GM23338 (cell line): Measurements from ENCODE around the gene IL24.

Experiments used
- CREB1 ChIP-seq: fragments of 250-450 bp; sonication (Bioruptor Pico); IDR thresholded peaks from 2 replicates; pipeline ENCODE4 v1.5.0; 2020; ENCODE audit warnings: low read depth, mild to moderate bottlenecking, moderate library complexity
- CTCF ChIP-seq, 2 experiments: fragments of 200-600 bp in 1 of 2; sonication (generic) in 1 of 2; conservative IDR thresholded peaks; 2 replicates each; pipeline versions ENCODE4 v1.5.1 to v1.6.1; 2016 to 2017; ENCODE audit warnings: antibody characterized with exemption in 2 of 2, low read depth in 2 of 2, mild to moderate bottlenecking in 2 of 2, moderate library complexity in 1 of 2
- EZH2 ChIP-seq: fragments of 200-600 bp; sonication (generic); IDR thresholded peaks from one replicate; pipeline ENCODE4 v1.8.0; 2017; ENCODE audit warnings: antibody characterized with exemption, mild to moderate bottlenecking, low read depth; ENCODE audit not compliant: unreplicated experiment
- NANOG ChIP-seq: IDR thresholded peaks from 2 replicates; pipeline ENCODE4 v1.6.1; 2016; ENCODE audit warnings: antibody characterized with exemption, borderline replicate concordance
- POLR2AphosphoS5 ChIP-seq: IDR thresholded peaks from 2 replicates; pipeline ENCODE4 v1.6.1; 2016; ENCODE audit warnings: antibody characterized with exemption, low read depth
- REST ChIP-seq: IDR thresholded peaks from one replicate; pipeline ENCODE4 v1.6.1; 2018; ENCODE audit warnings: antibody characterized with exemption; ENCODE audit not compliant: unreplicated experiment

- TF ChIP-seq CTCF (conservative IDR thresholded peaks at IDR 0.05; ENCODE audit: low read depth in 2 of 2) (no peak), REST (no peak), CREB1 (CRISPR knock-in tag) (no peak), POLR2AphosphoS5 (no peak), EZH2 (no peak), NANOG (no peak)
Measured at GRCh38 chr1:206855859-206856258, 41.4 kb upstream of the IL24 start.
